GM18519 (cell line): ENCODE measurements around the gene TMEM43.

Experiments used
- ATAC-seq: cut with Tn5 transposase; IDR thresholded peaks from one replicate; pipeline ENCODE4 v1.9.1; 2021; ENCODE audit warnings: mild to moderate bottlenecking, moderate library complexity; ENCODE audit not compliant: unreplicated experiment, low FRiP score

TMEM43 gene

GRCh38 chr3:14148041-14148985 lies 23.5 kb downstream of the TMEM43 start:
- no peak for ATAC-seq

- no peak for ATAC-seq
These were observed 25.2 kb downstream of the TMEM43 start for GRCh38 chr3:14150078-14150477.

- no peak for ATAC-seq
These were observed 25.8 kb downstream of the TMEM43 start for GRCh38 chr3:14150491-14151230.

GRCh38 chr3:14151471-14152083 lies 26.7 kb downstream of the TMEM43 start:
- ATAC-seq = no peak

GRCh38 chr3:14152233-14152962 lies 27.5 kb downstream of the TMEM43 start:
- no peak for ATAC-seq

- no peak for ATAC-seq
These were observed 28.1 kb downstream of the TMEM43 start for GRCh38 chr3:14152963-14153355.

- no peak for ATAC-seq
These were observed 28.8 kb downstream of the TMEM43 start for GRCh38 chr3:14153663-14154062.

GRCh38 chr3:14154276-14154675 lies 29.4 kb downstream of the TMEM43 start:
- ATAC-seq = no peak

- no peak for ATAC-seq
These were observed 30.1 kb downstream of the TMEM43 start for GRCh38 chr3:14154895-14155440.

- ATAC-seq = no peak
These were observed 31.3 kb downstream of the TMEM43 start for GRCh38 chr3:14156201-14156600.

- ATAC-seq = no peak
These were observed 32.1 kb downstream of the TMEM43 start for GRCh38 chr3:14156843-14157561.

- no peak for ATAC-seq
These were observed 33.1 kb downstream of the TMEM43 start for GRCh38 chr3:14157951-14158350.

- ATAC-seq = no peak
These were observed 33.5 kb downstream of the TMEM43 start for GRCh38 chr3:14158370-14158769.

GRCh38 chr3:14159426-14159825 lies 34.6 kb downstream of the TMEM43 start:
- ATAC-seq = no peak

GRCh38 chr3:14161282-14161681 lies 36.4 kb downstream of the TMEM43 start:
- ATAC-seq = no peak

- no peak for ATAC-seq
These were observed 37.3 kb downstream of the TMEM43 start for GRCh38 chr3:14162178-14162577.

GRCh38 chr3:14166877-14167603 lies 42.2 kb downstream of the TMEM43 start:
- no peak for ATAC-seq

- no peak for ATAC-seq
These were observed 44.6 kb downstream of the TMEM43 start for GRCh38 chr3:14169435-14169834.

GRCh38 chr3:14169871-14170270 lies 45.0 kb downstream of the TMEM43 start:
- ATAC-seq = no peak
